ENCODE data around the gene MAP4K2. TPM values are rescaled to one million over a fixed set of nuclear protein-coding genes. Genes with fewer than 3 reads are reported as not detected.

Gene MAP4K2
- total RNA-seq, 4 donors from 2014 or later = 3.3 to 34.7 (median 20.3) TPM

GRCh38 chr11:64742087-64742888 is 60.7 kb downstream of the MAP4K2 start:
- Histone ChIP-seq H3K27ac (peak overlapping the region; percentile 83 to 98 (median 88)), H3K4me3 (peak overlapping the region; percentile 59 to 78 (median 62)), H3K36me3 (no peaks in the 10 kb centered on the region), H3K27me3 (peaks cover 0 to 4% of the 10 kb centered on the region in 2 donors), H3K4me1 (peaks cover 0 to 44% (median 5%) of the 10 kb centered on the region in 4 donors), H3K9me3 (no peaks in the 10 kb centered on the region)
- TF ChIP-seq CTCF (IDR thresholded peaks at IDR 0.05) = no peak
- no peak for TF ChIP-seq POLR2A (IDR thresholded peaks at IDR 0.05)
- peak in 1 of 3 donors; percentile 67 for DNase-seq

- H3K27me3 ChIP-seq = peaks cover 0 to 4% of the 10 kb centered on the region in 2 donors
- peaks cover 0 to 44% (median 5%) of the 10 kb centered on the region in 4 donors for H3K4me1 ChIP-seq
- no peaks in the 10 kb centered on the region for H3K9me3 ChIP-seq
- DNase-seq = no peak
- H3K27ac ChIP-seq = peak overlapping the region in 2 of 4 donors; percentile 88 to 98
- no peak for TF ChIP-seq CTCF (IDR thresholded peaks at IDR 0.05)
- TF ChIP-seq POLR2A (IDR thresholded peaks at IDR 0.05) = no peak
- no peaks in the 10 kb centered on the region for H3K36me3 ChIP-seq
- H3K4me3 ChIP-seq = peak overlapping the region in 3 of 4 donors; percentile 59 to 78 (median 64)
Measured at GRCh38 chr11:64741375-64742086, 61.5 kb downstream of the MAP4K2 start.

- H3K27me3 ChIP-seq = peaks cover 0 to 4% of the 10 kb centered on the region in 2 donors
- no peaks in the 10 kb centered on the region for H3K9me3 ChIP-seq
- no peak for DNase-seq
- H3K4me1 ChIP-seq = peaks cover 0 to 31% (median 5%) of the 10 kb centered on the region in 4 donors
- TF ChIP-seq CTCF (IDR thresholded peaks at IDR 0.05) (no peak), POLR2A (IDR thresholded peaks at IDR 0.05) (no peak)
- no peaks in the 10 kb centered on the region for H3K36me3 ChIP-seq
- H3K27ac ChIP-seq = no peak overlapping the region
- no peak overlapping the region for H3K4me3 ChIP-seq
Measured at GRCh38 chr11:64739871-64740270, 63.1 kb downstream of the MAP4K2 start.

DNA sequence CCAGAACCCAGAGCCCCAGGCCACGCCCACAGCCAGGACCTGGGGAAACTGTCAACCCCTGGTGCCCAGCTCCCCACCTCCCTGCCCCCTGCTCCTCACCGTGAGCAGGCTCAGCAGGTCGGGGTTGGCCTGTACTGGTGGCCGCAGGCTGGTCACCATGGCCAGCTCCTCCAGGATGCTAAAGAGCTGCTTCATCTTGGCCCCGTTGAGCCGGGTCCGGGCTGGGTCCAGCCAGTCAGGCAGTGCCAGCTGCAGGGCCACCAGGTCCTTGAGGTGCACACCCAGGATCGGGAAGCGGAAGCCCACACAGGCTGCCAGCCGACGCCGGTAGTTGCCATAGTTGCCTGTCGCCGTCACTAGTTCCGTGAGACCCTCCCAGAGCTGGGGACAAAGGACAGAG is 66.4 kb downstream of the MAP4K2 start:
- Histone ChIP-seq H3K4me3 (no peak overlapping the region), H3K4me1 (peaks cover 0 to 4% (median 1%) of the 10 kb centered on the region in 4 donors), H3K9me3 (no peaks in the 10 kb centered on the region), H3K36me3 (no peaks in the 10 kb centered on the region), H3K27ac (no peak overlapping the region), H3K27me3 (peaks cover 0 to under 1% of the 10 kb centered on the region in 2 donors)
- no peak for TF ChIP-seq CTCF (IDR thresholded peaks at IDR 0.05)
- DNase-seq = no peak

GRCh38 chr11:64735725-64736259 is 67.2 kb downstream of the MAP4K2 start:
- H3K4me3 ChIP-seq = no peak overlapping the region
- H3K36me3 ChIP-seq = no peaks in the 10 kb centered on the region
- H3K27me3 ChIP-seq = no peaks in the 10 kb centered on the region
- H3K4me1 ChIP-seq = no peaks in the 10 kb centered on the region
- no peak for DNase-seq
- TF ChIP-seq POLR2A (IDR thresholded peaks at IDR 0.05) (no peak), CTCF (IDR thresholded peaks at IDR 0.05) (no peak)
- no peak overlapping the region for H3K27ac ChIP-seq
- no peaks in the 10 kb centered on the region for H3K9me3 ChIP-seq

Other genes with a start within 250 kb of the MAP4K2 start
- not detected for gene SLC22A11, start 247.3 kb downstream of the MAP4K2 start, total RNA-seq
- not detected for gene SLC22A12, start 212.0 kb downstream of the MAP4K2 start, total RNA-seq
- 1 to 10 TPM; 1.6 to 4.2 (median 3.0) TPM for gene NRXN2, start 80.0 kb downstream of the MAP4K2 start, total RNA-seq
- gene RASGRP2, start 59.1 kb downstream of the MAP4K2 start, total RNA-seq = 100 to 1,000 TPM in 1 of 4 donors, 10 to 100 TPM in 3; 11.5 to 210 (median 16.0) TPM
- 1 to 10 TPM in 3 of 4 donors, not detected in 1; 2.4 to 5.0 (median 2.5) TPM for gene PYGM, start 43.2 kb downstream of the MAP4K2 start, total RNA-seq
- 100 to 1,000 TPM; 247 to 621 (median 392) TPM for gene SF1, start 24.7 kb downstream of the MAP4K2 start, total RNA-seq
- gene MEN1, start 7.3 kb upstream of the MAP4K2 start, total RNA-seq = 10 to 100 TPM; 20.3 to 47.0 (median 31.9) TPM
- 10 to 100 TPM; 25.6 to 78.6 (median 52.1) TPM for gene CDC42BPG, start 41.4 kb upstream of the MAP4K2 start, total RNA-seq
- 100 to 1,000 TPM in 2 of 4 donors, 10 to 100 TPM in 2; 56.2 to 185 (median 98.6) TPM for gene EHD1, start 75.4 kb upstream of the MAP4K2 start, total RNA-seq
- gene ATG2A, start 114.0 kb upstream of the MAP4K2 start, total RNA-seq = 10 to 100 TPM; 38.8 to 79.6 (median 66.6) TPM
- gene PPP2R5B, start 121.5 kb upstream of the MAP4K2 start, total RNA-seq = 10 to 100 TPM; 20.0 to 46.2 (median 22.5) TPM
- not detected for gene GPHA2, start 132.7 kb upstream of the MAP4K2 start, total RNA-seq
- not detected for gene MAJIN, start 168.9 kb upstream of the MAP4K2 start, total RNA-seq
- gene BATF2, start 193.8 kb upstream of the MAP4K2 start, total RNA-seq = 10 to 100 TPM in 3 of 4 donors, 1 to 10 TPM in 1; 5.0 to 12.0 (median 11.2) TPM
- 100 to 1,000 TPM in 1 of 4 donors, 10 to 100 TPM in 3; 64.4 to 103 (median 77.2) TPM for gene ARL2, start 210.9 kb upstream of the MAP4K2 start, total RNA-seq
- 10 to 100 TPM; 15.7 to 39.0 (median 27.3) TPM for gene SNX15, start 224.2 kb upstream of the MAP4K2 start, total RNA-seq
- 10 to 100 TPM; 10.9 to 21.5 (median 13.9) TPM for gene SAC3D1, start 238.0 kb upstream of the MAP4K2 start, total RNA-seq